Endothelial cell of umbilical vein (primary cell): Measurements from ENCODE around the gene NCS1. TPM values are rescaled to one million over a fixed set of nuclear protein-coding genes. Genes with fewer than 3 reads are reported as not detected.

ENCODE experiments used
- BruUV-seq: library from RNA; stranded (reverse); fragments of 400-500 nt; replicated peaks from 2 replicates; lab custom pipeline; 2021; lab: Mats Ljungman, UMichigan
- CTCF ChIA-PET: fragments of 300-600, 350-600 bp; sonication (Branson Sonifier 250); formaldehyde crosslinking; loops from one replicate; lab custom pipeline; 2021; ENCODE audit warnings: antibody characterized with exemption, inconsistent platforms; lab: Charles Lee
- POLR2A ChIA-PET: fragments of 300-600, 350-600 bp; sonication (Branson Sonifier 250); formaldehyde crosslinking; loops from one replicate; lab custom pipeline; 2021; ENCODE audit warnings: antibody characterized with exemption, inconsistent platforms; lab: Charles Lee
- DNase-seq: peaks from one replicate; pipeline ENCODE4 v3.0.0-alpha.2; 2011; ENCODE audit warnings: low read depth, low spot score
- FAIRE-seq: peaks from 2 replicates; lab custom pipeline; 2011; peaks lifted over from hg19 to GRCh38; lab: Jason Lieb, UNC
- H2AFZ ChIP-seq: 2 replicates; pipeline ENCODE4 v1.6.0; 2012; ENCODE audit warnings: low read depth, low read length, control low read depth, inconsistent platforms
- H3K27ac ChIP-seq: 2 replicates; pipeline ENCODE4 v1.5.1; 2011; ENCODE audit warnings: low read depth, mild to moderate bottlenecking, control low read depth, low read length, moderate library complexity; ENCODE audit not compliant: insufficient read depth
- H3K27me3 ChIP-seq, 2 experiments: 2 replicates each; pipeline versions ENCODE4 v1.6.0 to v1.6.1; 2011; ENCODE audit warnings: low read length in 2 of 2, mixed read lengths in 1 of 2; ENCODE audit not compliant: control insufficient read depth in 2 of 2, insufficient read depth in 2 of 2
- H3K36me3 ChIP-seq, 2 experiments: 2 replicates in 1 of 2; 3 replicates in 1 of 2; pipeline ENCODE4 v1.5.1; 2011; ENCODE audit warnings: low read length in 2 of 2, mild to moderate bottlenecking in 1 of 2, moderate library complexity in 1 of 2; ENCODE audit not compliant: control insufficient read depth in 2 of 2, insufficient read depth in 2 of 2; ENCODE audit errors: extremely low read depth in 1 of 2
- H3K4me1 ChIP-seq: 3 replicates; pipeline ENCODE4 v1.5.1; 2011; ENCODE audit warnings: mild to moderate bottlenecking, low read length; ENCODE audit not compliant: control insufficient read depth, insufficient read depth; ENCODE audit errors: extremely low read depth
- H3K4me2 ChIP-seq: 2 replicates; pipeline ENCODE4 v1.6.1; 2011; ENCODE audit warnings: low read length, control low read depth, mixed read lengths; ENCODE audit not compliant: insufficient read depth
- H3K4me3 ChIP-seq, 3 experiments: fragments of 200-600 bp in 1 of 3; sonication (generic), shearing (Covaris generic) in 1 of 3; replicated peaks in 1 of 3; 2 replicates each; pipeline ENCODE4 v1.5.1; 2011 to 2016; ENCODE audit warnings: control low read depth in 3 of 3, low read length in 3 of 3, mild to moderate bottlenecking in 2 of 3, inconsistent platforms in 1 of 3, low read depth in 1 of 3, moderate library complexity in 1 of 3; ENCODE audit not compliant: insufficient read depth in 1 of 3
- H3K79me2 ChIP-seq: 2 replicates; pipeline ENCODE4 v1.6.0; 2012; ENCODE audit warnings: low read length, inconsistent platforms; ENCODE audit not compliant: control insufficient read depth, insufficient read depth
- H3K9ac ChIP-seq: replicated peaks from 2 replicates; pipeline ENCODE3; 2011; ENCODE audit warnings: low read length, control low read depth; ENCODE audit not compliant: insufficient read depth; ENCODE audit errors: extremely low read depth
- H3K9me1 ChIP-seq: replicated peaks from 3 replicates; pipeline ENCODE4 v1.6.0; 2011; ENCODE audit warnings: mild to moderate bottlenecking, low read length; ENCODE audit not compliant: control insufficient read depth, insufficient read depth; ENCODE audit errors: extremely low read depth
- H3K9me3 ChIP-seq: replicated peaks from 2 replicates; pipeline ENCODE4 v1.5.1; 2012; ENCODE audit warnings: low read length, inconsistent platforms; ENCODE audit not compliant: control insufficient read depth, insufficient read depth
- H4K20me1 ChIP-seq: replicated peaks from 2 replicates; pipeline ENCODE3; 2011; ENCODE audit warnings: mild to moderate bottlenecking, low read length; ENCODE audit not compliant: control insufficient read depth, insufficient read depth; ENCODE audit errors: extremely low read depth
- CTCF ChIP-seq, 2 donors: IDR thresholded peaks; 1 replicate in 1 of 2; 2 replicates in 1 of 2; pipeline ENCODE4 v1.5.1; 2011; ENCODE audit warnings: low read length in 2 of 2, mild to moderate bottlenecking in 2 of 2, moderate library complexity in 2 of 2, control low read depth in 1 of 2, inconsistent platforms in 1 of 2, low read depth in 1 of 2; ENCODE audit not compliant: insufficient read depth in 1 of 2; ENCODE audit errors: extremely low read depth in 1 of 2
- EZH2 ChIP-seq: IDR thresholded peaks from 2 replicates; pipeline ENCODE4 v1.6.1; 2012; ENCODE audit warnings: borderline replicate concordance, low read depth, mild to moderate bottlenecking, moderate library complexity, low read length, inconsistent platforms; ENCODE audit not compliant: severe bottlenecking
- FOS ChIP-seq: IDR thresholded peaks from 2 replicates; pipeline ENCODE4 v1.6.1; 2011; ENCODE audit warnings: mild to moderate bottlenecking, low read length, moderate library complexity, borderline replicate concordance; ENCODE audit not compliant: insufficient read depth
- GATA2 ChIP-seq: IDR thresholded peaks from 2 replicates; pipeline ENCODE4 v1.7.0; 2011; ENCODE audit warnings: low read depth, mild to moderate bottlenecking, moderate library complexity, mixed read lengths, low read length; ENCODE audit not compliant: insufficient read length, insufficient read depth
- JUN ChIP-seq: IDR thresholded peaks from 2 replicates; pipeline ENCODE4 v1.6.1; 2011; ENCODE audit warnings: borderline replicate concordance, low read depth; ENCODE audit not compliant: insufficient read length, insufficient read depth
- MAX ChIP-seq: IDR thresholded peaks from 2 replicates; pipeline ENCODE4 v1.6.1; 2011; ENCODE audit not compliant: insufficient read depth, insufficient read length
- MYC ChIP-seq: IDR thresholded peaks from one replicate; pipeline ENCODE4 v1.6.1; 2011; ENCODE audit warnings: mild to moderate bottlenecking, low read depth, low read length
- POLR2A ChIP-seq: IDR thresholded peaks from 2 replicates; pipeline ENCODE4 v1.6.1; 2012; ENCODE audit warnings: low read depth, mild to moderate bottlenecking, control low read depth, low read length
- POLR2AphosphoS5 ChIP-seq: IDR thresholded peaks from 2 replicates; pipeline ENCODE4 v1.6.1; 2012; ENCODE audit warnings: low read depth, mild to moderate bottlenecking, control low read depth, low read length, moderate library complexity; ENCODE audit not compliant: insufficient read depth
- dilution Hi-C: fragments of 300-500 bp; cut with MboI; formaldehyde crosslinking; loops from one replicate; pipeline ENCODE4 v1.15.0; 2019; ENCODE audit warnings: low sequenced_read_pairs; ENCODE audit not compliant: extremely low pct_ligation_motif_present
- intact Hi-C: fragments of 100-400 bp; cut with micrococcal nuclease; formaldehyde crosslinking; loops from one replicate; pipeline ENCODE4 v1.10.0; 2022
- polyA plus RNA-seq, 4 experiments: library from polyadenylated mRNA; depleted of rRNA in 3 of 4; stranded (reverse) in 3 of 4; unstranded in 1 of 4; fragments of >200 nt; gene quantifications; 2 replicates each; pipeline versions ENCODE4 v1.2.1 to v1.2.3, GENCODE V29; 2011 to 2012; ENCODE audit warnings: missing spikeins in 1 of 4
- total RNA-seq: library from RNA; stranded (reverse); gene quantifications from 2 replicates; pipeline ENCODE4 v1.2.3, GENCODE V29; 2021

The NCS1 gene
- total and polyA plus RNA-seq, 2 donors (not counting 3 experiments of a cell fraction or from before 2014, with no cell fraction given), result 53.6 to 77.4 TPM

GRCh38 chr9:130262061-130262745 is 90.0 kb downstream of the NCS1 start:
- dilution Hi-C loops (no loop called here), intact Hi-C loops (no loop called here)
- Histone ChIP-seq H3K9ac (no peak overlapping the region), H3K79me2 (no peaks in the 10 kb centered on the region), H3K27ac (no peak overlapping the region), H3K9me1 (no peaks in the 10 kb centered on the region), H3K27me3 (peaks cover 45 to 55% of the 10 kb centered on the region in 2 experiments), H4K20me1 (no peaks in the 10 kb centered on the region), H3K9me3 (no peaks in the 10 kb centered on the region), H3K36me3 (no peaks in the 10 kb centered on the region), H3K4me3 (no peak overlapping the region), H3K4me2 (no peak overlapping the region), H2AFZ (no peak overlapping the region), H3K4me1 (peaks cover 4% of the 10 kb centered on the region)
- TF ChIP-seq GATA2, result no peak
- TF ChIP-seq MYC, result no peak
- TF ChIP-seq JUN, result no peak
- TF ChIP-seq EZH2, result no peak
- no peak for TF ChIP-seq FOS
- no peak for TF ChIP-seq MAX
- TF ChIP-seq POLR2AphosphoS5, result no peak
- TF ChIP-seq CTCF (IDR thresholded peaks at IDR 0.05; ENCODE audit: extremely low read depth in 1 of 2, insufficient read depth in 1 of 2, low read depth in 1 of 2, low read length in 2 of 2), result no peak
- no peak for TF ChIP-seq POLR2A
- FAIRE-seq, result no peak
- no TSS peak for BruUV-seq
- no peak for DNase-seq
- ChIA-PET CTCF (no interaction called here), POLR2A (no interaction called here)
